HepG2 (cell line): ENCODE data around the gene FILIP1. TPM values are rescaled to one million over a fixed set of nuclear protein-coding genes. Genes with fewer than 3 reads are reported as not detected.

Source experiments
- ATAC-seq: fragments of 200-7000 bp; cut with Tn5 transposase; 3 replicates; pipeline ENCODE4 v1.9.1; 2020; ENCODE audit warnings: mild to moderate bottlenecking, moderate library complexity
- BruUV-seq: library from RNA; stranded (reverse); fragments of 400-500 nt; replicated peaks from 2 replicates; lab custom pipeline; 2021; lab: Mats Ljungman, UMichigan
- CTCF ChIA-PET: fragments of 300-600 bp; formaldehyde crosslinking; extraction: SDS; loops from one replicate; lab custom pipeline; 2021; ENCODE audit warnings: low total read pairs, inconsistent platforms, low intra/inter-chr PET ratio; lab: Yijun Ruan, JAX
- POLR2A ChIA-PET: fragments of 350-600 bp; sonication (Branson Sonifier 250); formaldehyde crosslinking; loops from one replicate; lab custom pipeline; 2020; ENCODE audit warnings: antibody characterized with exemption, inconsistent platforms; lab: Yijun Ruan, JAX
- DNase-seq: peaks from one replicate; pipeline ENCODE4 v3.0.0-alpha.2; 2015; ENCODE audit warnings: low spot score
- FAIRE-seq: peaks from 3 replicates; lab custom pipeline; 2011; peaks lifted over from hg19 to GRCh38; lab: Jason Lieb, UNC
- H2AFZ ChIP-seq: one replicate; pipeline ENCODE4 v1.6.1; 2011; ENCODE audit warnings: low read length, inconsistent platforms
- H3K27ac ChIP-seq: fragments of 300-600 bp; 3 replicates; pipeline ENCODE4 v1.8.0; 2011; ENCODE audit warnings: mixed run types, mild to moderate bottlenecking, mixed read lengths, low read length, inconsistent platforms; ENCODE audit not compliant: insufficient read depth; ENCODE audit errors: extremely low read length
- H3K27me3 ChIP-seq, 2 experiments: fragments of 200-600 bp in 1 of 2; 2 replicates in 1 of 2; 3 replicates in 1 of 2; pipeline versions ENCODE4 v1.6.0 to v1.8.0; 2011; ENCODE audit warnings: low read length in 2 of 2, mild to moderate bottlenecking in 2 of 2, moderate library complexity in 2 of 2, inconsistent platforms in 1 of 2; ENCODE audit not compliant: insufficient read depth in 2 of 2, control insufficient read depth in 1 of 2
- H3K36me3 ChIP-seq, 2 experiments: fragments of 200-600 bp in 1 of 2; replicated peaks in 1 of 2; 2 replicates in 1 of 2; 3 replicates in 1 of 2; pipeline versions ENCODE4 v1.5.1 to v1.8.0; 2011; ENCODE audit warnings: low read length in 2 of 2, inconsistent platforms in 1 of 2; ENCODE audit not compliant: insufficient read depth in 2 of 2, control insufficient read depth in 1 of 2
- H3K4me1 ChIP-seq: 2 replicates; pipeline ENCODE4 v1.5.1; 2012; ENCODE audit warnings: low read length, inconsistent platforms; ENCODE audit not compliant: insufficient read depth
- H3K4me2 ChIP-seq: 2 replicates; pipeline ENCODE4 v1.6.0; 2011; ENCODE audit warnings: low read depth, low read length, inconsistent platforms
- H3K4me3 ChIP-seq, 3 experiments: fragments of 200-600 bp in 1 of 3; sonication (generic), shearing (Covaris generic) in 1 of 3; replicated peaks in 1 of 3; 2 replicates each; pipeline ENCODE4 v1.5.1; 2011 to 2016; ENCODE audit warnings: low read length in 3 of 3, inconsistent platforms in 2 of 3, low read depth in 2 of 3, mild to moderate bottlenecking in 2 of 3, control low read depth in 1 of 3, mixed read lengths in 1 of 3; ENCODE audit not compliant: insufficient read depth in 1 of 3
- H3K79me2 ChIP-seq: one replicate; pipeline ENCODE4 v1.6.1; 2011; ENCODE audit warnings: low read length, inconsistent platforms; ENCODE audit not compliant: insufficient read depth
- H3K9ac ChIP-seq: 2 replicates; pipeline ENCODE4 v1.6.0; 2011; ENCODE audit warnings: mild to moderate bottlenecking, low read depth, low read length, inconsistent platforms; ENCODE audit not compliant: insufficient read depth
- H3K9me3 ChIP-seq: 2 replicates; pipeline ENCODE4 v1.5.1; 2012; ENCODE audit warnings: mild to moderate bottlenecking, low read length
- H4K20me1 ChIP-seq: 2 replicates; pipeline ENCODE4 v1.6.0; 2011; ENCODE audit warnings: inconsistent platforms, mild to moderate bottlenecking, low read length, moderate library complexity; ENCODE audit not compliant: insufficient read depth
- GATAD2A ChIP-seq: IDR thresholded peaks from 2 replicates; pipeline ENCODE4 v1.6.1; 2016
- MED13 ChIP-seq: sonication (generic); formaldehyde crosslinking; IDR thresholded peaks from 2 replicates; pipeline ENCODE4 v1.5.0; 2020; ENCODE audit warnings: missing genetic modification reagents
- NFE2L1 ChIP-seq: sonication (generic); formaldehyde crosslinking; IDR thresholded peaks from 2 replicates; pipeline ENCODE4 v1.4.0; 2020; ENCODE audit warnings: missing genetic modification reagents, mild to moderate bottlenecking, borderline replicate concordance
- SP140L ChIP-seq: sonication (generic); formaldehyde crosslinking; IDR thresholded peaks from 2 replicates; pipeline ENCODE4 v1.4.0; 2020; ENCODE audit warnings: missing genetic modification reagents, borderline replicate concordance
- TAF1 ChIP-seq: sonication (generic); formaldehyde crosslinking; IDR thresholded peaks from 2 replicates; pipeline ENCODE4 v1.4.0; 2020; ENCODE audit warnings: missing genetic modification reagents
- TRAFD1 ChIP-seq: sonication (generic); formaldehyde crosslinking; IDR thresholded peaks from 2 replicates; pipeline ENCODE4 v1.5.1; 2020; ENCODE audit warnings: missing genetic modification reagents, mild to moderate bottlenecking, borderline replicate concordance
- YY1 ChIP-seq: IDR thresholded peaks from 2 replicates; pipeline ENCODE4 v1.6.1; 2011; ENCODE audit warnings: low read length, low read depth, moderate library complexity, mild to moderate bottlenecking; ENCODE audit not compliant: insufficient read depth, insufficient replicate concordance
- ZNF326 ChIP-seq: sonication (generic); formaldehyde crosslinking; IDR thresholded peaks from 2 replicates; pipeline ENCODE4 v1.4.0; 2020; ENCODE audit warnings: missing genetic modification reagents, borderline replicate concordance
- ZNF432 ChIP-seq: sonication (generic); formaldehyde crosslinking; IDR thresholded peaks from 2 replicates; pipeline ENCODE4 v1.5.0; 2020; ENCODE audit warnings: missing genetic modification reagents, mild to moderate bottlenecking, borderline replicate concordance
- ZNF564 ChIP-seq: sonication (generic); formaldehyde crosslinking; IDR thresholded peaks from 2 replicates; pipeline ENCODE4 v1.8.1; 2023; ENCODE audit warnings: mild to moderate bottlenecking, missing genetic modification reagents
- ZNF569 ChIP-seq: sonication (generic); formaldehyde crosslinking; IDR thresholded peaks from 2 replicates; pipeline ENCODE4 v1.5.0; 2020; ENCODE audit warnings: mild to moderate bottlenecking, missing genetic modification reagents, moderate library complexity, borderline replicate concordance
- ZNF615 ChIP-seq: sonication (generic); formaldehyde crosslinking; IDR thresholded peaks from 2 replicates; pipeline ENCODE4 v1.5.0; 2020; ENCODE audit warnings: mild to moderate bottlenecking, missing genetic modification reagents, borderline replicate concordance
- ZNF746 ChIP-seq: sonication (generic); formaldehyde crosslinking; IDR thresholded peaks from 2 replicates; pipeline ENCODE4 v1.8.0; 2022; ENCODE audit warnings: mild to moderate bottlenecking, missing genetic modification reagents
- ZNF816 ChIP-seq: sonication (generic); formaldehyde crosslinking; IDR thresholded peaks from 2 replicates; pipeline ENCODE4 v1.8.0; 2022; ENCODE audit warnings: missing genetic modification reagents, mild to moderate bottlenecking, borderline replicate concordance
- WGBS: methylation state at CpG from one replicate; pipeline ENCODE4 v1.1.6; 2017; ENCODE audit warnings: low lambda C conversion rate; 5-methylcytosine and 5-hydroxymethylcytosine counted together
- in situ Hi-C: cut with HindIII; loops from 2 replicates; pipeline ENCODE4 v1.10.0; 2017; ENCODE audit warnings: low pct_unique_long_range_greater_than_20kb; ENCODE audit not compliant: extremely low pct_ligation_motif_present
- intact Hi-C: fragments of 100-400 bp; cut with micrococcal nuclease; formaldehyde crosslinking; loops from one replicate; pipeline ENCODE4 v1.10.0; 2022; ENCODE audit not compliant: unreplicated experiment
- polyA plus RNA-seq, 8 experiments: library from polyadenylated mRNA; depleted of rRNA in 3 of 8; stranded (reverse) in 7 of 8; unstranded in 1 of 8; fragments of >200 nt; fragmentation: Illumina TruSeq in 4 of 8; extraction: Trizol in 4 of 8; gene quantifications; 2 replicates each; pipeline versions ENCODE4 v1.2.1 to v1.2.3, GENCODE V29; 2011 to 2016; ENCODE audit warnings: low read depth in 4 of 8, missing spikeins in 1 of 8, mixed read lengths in 1 of 8; ENCODE audit not compliant: insufficient read depth in 1 of 8
- total RNA-seq, 5 experiments: library from RNA; depleted of rRNA; stranded (reverse); fragments of >200 nt; fragmentation: Illumina TruSeq; extraction: Trizol; gene quantifications; 2 replicates each; pipeline ENCODE4 v1.2.3, GENCODE V29; 2016; ENCODE audit warnings: low read depth in 1 of 5
- TF ChIP-seq, protein P1 (sequence below): IDR thresholded peaks from 2 replicates; pipeline ENCODE4 v1.6.1; 2016; ENCODE audit warnings: low read depth

Gene FILIP1
- total and polyA plus RNA-seq, 2 of the 13 experiments (the other 11 are each of a cell fraction or from before 2014, with no cell fraction given), result not detected

DNA sequence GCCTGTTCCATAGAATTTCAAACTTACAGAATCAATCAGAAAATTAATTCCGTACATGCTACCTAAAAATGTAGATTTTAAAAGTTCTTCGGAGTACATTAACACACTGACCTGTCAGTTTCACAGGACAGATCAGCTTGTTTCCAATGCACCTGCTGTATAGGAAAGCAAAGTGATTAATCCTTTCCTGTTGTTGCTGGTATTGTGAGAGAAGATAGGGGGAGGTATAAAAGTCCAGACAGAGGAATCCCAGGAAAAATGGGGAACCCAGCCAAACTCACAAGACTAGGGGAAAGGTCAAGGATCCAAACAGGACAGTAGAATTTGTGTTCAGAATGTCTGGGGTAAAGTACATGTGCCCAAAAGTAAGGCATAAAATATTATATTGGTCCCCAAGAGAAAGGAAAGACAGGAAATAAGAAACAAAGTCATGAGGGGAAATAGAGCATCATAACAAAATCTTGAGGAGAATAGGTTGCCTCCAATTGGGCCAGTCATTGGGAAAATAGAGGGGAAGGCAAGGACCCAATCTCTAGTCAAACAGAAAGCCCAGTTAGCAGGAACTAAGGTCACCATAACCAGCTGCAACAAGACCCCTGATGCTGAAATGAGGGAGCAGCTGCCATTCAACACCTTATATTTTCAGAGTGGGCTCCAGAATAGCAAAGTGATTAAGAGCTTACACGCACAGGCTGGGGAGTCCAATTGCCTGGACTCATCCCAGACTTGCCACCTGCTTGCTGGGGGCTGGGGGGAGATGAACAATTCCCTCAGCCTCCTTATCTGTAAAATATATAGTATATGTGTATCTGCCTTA is 10.3 kb downstream of the FILIP1 start:
- intact Hi-C loops, result no loop called here
- Histone ChIP-seq H3K4me3 (no peak overlapping the region), H3K79me2 (no peaks in the 10 kb centered on the region), H3K36me3 (no peaks in the 10 kb centered on the region), H3K4me2 (no peak overlapping the region), H2AFZ (no peak overlapping the region), H3K27me3 (no peaks in the 10 kb centered on the region; a peak in 1 of 5 replicates)
- DNase-seq, result no peak
- TF ChIP-seq SP140L (CRISPR knock-in tag), result no peak
- no peak for TF ChIP-seq ZNF432 (CRISPR knock-in tag)
- no peak for TF ChIP-seq ZNF569
- TF ChIP-seq, all 625 proteins: peak for 0
- Histone ChIP-seq H3K9me3 (no peaks in the 10 kb centered on the region), H3K27ac (no peak overlapping the region), H3K9ac (no peak overlapping the region), H4K20me1 (no peaks in the 10 kb centered on the region), H3K4me1 (no peaks in the 10 kb centered on the region)
- BruUV-seq, result no TSS peak
- FAIRE-seq, result no peak
- in situ Hi-C loops, result no loop called here
- ATAC-seq, result no peak
- WGBS, result 1% methylated on average over 3 of the region's 3 CpGs
- CTCF ChIA-PET, result no interaction called here
- POLR2A ChIA-PET, result no interaction called here

GRCh38 chr6:75481936-75482593 is 11.5 kb downstream of the FILIP1 start:
- TF ChIP-seq ZNF746 (CRISPR knock-in tag), result no peak
- no peak for TF ChIP-seq TAF1 (CRISPR knock-in tag)
- TF ChIP-seq YY1, result no peak
- no peak for TF ChIP-seq ZNF816 (CRISPR knock-in tag)
- no peak for TF ChIP-seq GATAD2A
- TF ChIP-seq, protein P1, sequence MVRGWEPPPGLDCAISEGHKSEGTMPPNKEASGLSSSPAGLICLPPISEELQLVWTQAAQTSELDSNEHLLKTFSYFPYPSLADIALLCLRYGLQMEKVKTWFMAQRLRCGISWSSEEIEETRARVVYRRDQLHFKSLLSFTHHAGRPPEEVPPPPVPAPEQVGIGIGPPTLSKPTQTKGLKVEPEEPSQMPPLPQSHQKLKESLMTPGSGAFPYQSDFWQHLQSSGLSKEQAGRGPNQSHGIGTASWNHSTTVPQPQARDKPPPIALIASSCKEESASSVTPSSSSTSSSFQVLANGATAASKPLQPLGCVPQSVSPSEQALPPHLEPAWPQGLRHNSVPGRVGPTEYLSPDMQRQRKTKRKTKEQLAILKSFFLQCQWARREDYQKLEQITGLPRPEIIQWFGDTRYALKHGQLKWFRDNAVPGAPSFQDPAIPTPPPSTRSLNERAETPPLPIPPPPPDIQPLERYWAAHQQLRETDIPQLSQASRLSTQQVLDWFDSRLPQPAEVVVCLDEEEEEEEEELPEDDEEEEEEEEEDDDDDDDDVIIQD (CRISPR knock-in tag), result no peak
- TF ChIP-seq ZNF564 (CRISPR knock-in tag), result no peak
- no peak for TF ChIP-seq NFE2L1 (CRISPR knock-in tag)
- no peak for TF ChIP-seq TRAFD1 (CRISPR knock-in tag)
- TF ChIP-seq ZNF326 (CRISPR knock-in tag), result no peak
- no peak for TF ChIP-seq MED13 (CRISPR knock-in tag)
- no peak for TF ChIP-seq ZNF615 (CRISPR knock-in tag)
- POLR2A ChIA-PET, result no interaction called here
- BruUV-seq, result no TSS peak
- no peaks in the 10 kb centered on the region for H3K79me2 ChIP-seq
- H4K20me1 ChIP-seq, result no peaks in the 10 kb centered on the region
- no peak for FAIRE-seq
- intact Hi-C loops, result no loop called here
- H2AFZ ChIP-seq, result no peak overlapping the region
- ATAC-seq, result no peak
- in situ Hi-C loops, result no loop called here
- CTCF ChIA-PET, result no interaction called here
- H3K4me1 ChIP-seq, result no peaks in the 10 kb centered on the region
- H3K4me2 ChIP-seq, result no peak overlapping the region
- H3K9me3 ChIP-seq, result no peaks in the 10 kb centered on the region
- no peak overlapping the region for H3K27ac ChIP-seq
- DNase-seq, result no peak
- H3K27me3 ChIP-seq, result no peaks in the 10 kb centered on the region
- H3K9ac ChIP-seq, result no peak overlapping the region
- 22% methylated on average over 4 of the region's 4 CpGs for WGBS
- H3K4me3 ChIP-seq, result no peak overlapping the region
- no peaks in the 10 kb centered on the region for H3K36me3 ChIP-seq
